HepG2 (cell line): ENCODE data around the gene NT5C2. TPM values are rescaled to one million over a fixed set of nuclear protein-coding genes. Genes with fewer than 3 reads are reported as not detected.

Source experiments
- ARNTL ChIP-seq: sonication (generic); formaldehyde crosslinking; IDR thresholded peaks from 2 replicates; pipeline ENCODE4 v1.4.0; 2020; ENCODE audit warnings: mild to moderate bottlenecking, missing genetic modification reagents
- BORCS8-MEF2B ChIP-seq: sonication (generic); formaldehyde crosslinking; IDR thresholded peaks from 2 replicates; pipeline ENCODE4 v1.8.0; 2022; ENCODE audit warnings: mild to moderate bottlenecking, missing genetic modification reagents
- CBX2 ChIP-seq, 2 experiments: fragments of 200-600 bp in 1 of 2; sonication (generic); formaldehyde crosslinking in 1 of 2; IDR thresholded peaks; 2 replicates each; pipeline versions ENCODE4 v1.7.0 to v1.8.1; 2018 to 2022; ENCODE audit warnings: low read depth in 2 of 2, low read length in 1 of 2, mild to moderate bottlenecking in 1 of 2, missing genetic modification reagents in 1 of 2
- FOXK1 ChIP-seq: sonication (generic); formaldehyde crosslinking; IDR thresholded peaks from 2 replicates; pipeline ENCODE4 v1.4.0; 2020; ENCODE audit warnings: low read depth, missing genetic modification reagents, borderline replicate concordance
- FOXP1 ChIP-seq, 2 experiments: fragments of 450-650 bp in 1 of 2; IDR thresholded peaks; 2 replicates each; pipeline ENCODE4 v1.6.1; 2017 to 2018; ENCODE audit warnings: antibody characterized with exemption in 1 of 2
- KDM3A ChIP-seq: IDR thresholded peaks from 2 replicates; pipeline ENCODE4 v1.6.1; 2018; ENCODE audit warnings: low read depth, missing compliant biosample characterization
- KLF13 ChIP-seq: sonication (generic); formaldehyde crosslinking; IDR thresholded peaks from 2 replicates; pipeline ENCODE4 v1.4.0; 2020; ENCODE audit warnings: mild to moderate bottlenecking, missing genetic modification reagents
- KLF9 ChIP-seq: IDR thresholded peaks from 2 replicates; pipeline ENCODE4 v1.6.1; 2016; ENCODE audit warnings: low read depth
- MEF2D ChIP-seq: sonication (generic); formaldehyde crosslinking; IDR thresholded peaks from 2 replicates; pipeline ENCODE4 v1.5.1; 2020; ENCODE audit warnings: mild to moderate bottlenecking, missing genetic modification reagents
- PHB2 ChIP-seq: fragments of 450-650 bp; IDR thresholded peaks from 2 replicates; pipeline ENCODE4 v1.6.1; 2018; ENCODE audit not compliant: partially characterized antibody
- RFX5 ChIP-seq: IDR thresholded peaks from 2 replicates; pipeline ENCODE4 v1.6.1; 2011; ENCODE audit warnings: low read depth, low read length, improper control_type of control experiment
- SIN3A ChIP-seq: IDR thresholded peaks from 2 replicates; pipeline ENCODE4 v1.6.1; 2011; ENCODE audit warnings: low read depth, mild to moderate bottlenecking, control low read depth, low read length, borderline replicate concordance
- SP140L ChIP-seq: sonication (generic); formaldehyde crosslinking; IDR thresholded peaks from 2 replicates; pipeline ENCODE4 v1.4.0; 2020; ENCODE audit warnings: missing genetic modification reagents, borderline replicate concordance
- SRY ChIP-seq: sonication (generic); formaldehyde crosslinking; IDR thresholded peaks from 2 replicates; pipeline ENCODE4 v1.8.0; 2022; ENCODE audit warnings: mild to moderate bottlenecking, missing genetic modification reagents
- YEATS2 ChIP-seq: sonication (generic); formaldehyde crosslinking; IDR thresholded peaks from 2 replicates; pipeline ENCODE4 v1.4.0; 2020; ENCODE audit warnings: missing genetic modification reagents, borderline replicate concordance
- YEATS4 ChIP-seq: sonication (generic); formaldehyde crosslinking; IDR thresholded peaks from 2 replicates; pipeline ENCODE4 v1.4.0; 2020; ENCODE audit warnings: missing genetic modification reagents, borderline replicate concordance
- ZNF30 ChIP-seq: sonication (generic); formaldehyde crosslinking; IDR thresholded peaks from 2 replicates; pipeline ENCODE4 v1.5.0; 2020; ENCODE audit warnings: mild to moderate bottlenecking, missing genetic modification reagents
- ZNF468 ChIP-seq: sonication (generic); formaldehyde crosslinking; IDR thresholded peaks from 2 replicates; pipeline ENCODE4 v1.8.0; 2022; ENCODE audit warnings: mild to moderate bottlenecking, moderate library complexity, missing genetic modification reagents
- ZNF552 ChIP-seq: sonication (generic); formaldehyde crosslinking; IDR thresholded peaks from 2 replicates; pipeline ENCODE4 v1.9.0; 2022; ENCODE audit warnings: missing genetic modification reagents, mild to moderate bottlenecking, borderline replicate concordance
- ZNF788 ChIP-seq: sonication (generic); formaldehyde crosslinking; IDR thresholded peaks from 2 replicates; pipeline ENCODE4 v1.5.0; 2020; ENCODE audit warnings: mild to moderate bottlenecking, missing genetic modification reagents, borderline replicate concordance
- ZNF841 ChIP-seq: sonication (generic); formaldehyde crosslinking; IDR thresholded peaks from 2 replicates; pipeline ENCODE4 v1.8.1; 2023; ENCODE audit warnings: missing genetic modification reagents, borderline replicate concordance
- polyA plus RNA-seq, 8 experiments: library from polyadenylated mRNA; depleted of rRNA in 3 of 8; stranded (reverse) in 7 of 8; unstranded in 1 of 8; fragments of >200 nt; fragmentation: Illumina TruSeq in 4 of 8; extraction: Trizol in 4 of 8; gene quantifications; 2 replicates each; pipeline versions ENCODE4 v1.2.1 to v1.2.3, GENCODE V29; 2011 to 2016; ENCODE audit warnings: low read depth in 4 of 8, missing spikeins in 1 of 8, mixed read lengths in 1 of 8; ENCODE audit not compliant: insufficient read depth in 1 of 8
- total RNA-seq, 5 experiments: library from RNA; depleted of rRNA; stranded (reverse); fragments of >200 nt; fragmentation: Illumina TruSeq; extraction: Trizol; gene quantifications; 2 replicates each; pipeline ENCODE4 v1.2.3, GENCODE V29; 2016; ENCODE audit warnings: low read depth in 1 of 5
- TF ChIP-seq, protein P1 (sequence below): fragments of 450-650 bp; IDR thresholded peaks from 2 replicates; pipeline ENCODE4 v1.6.1; 2016
- TF ChIP-seq, protein P2 (sequence below): sonication (generic); formaldehyde crosslinking; IDR thresholded peaks from 2 replicates; pipeline ENCODE4 v1.5.0; 2020; ENCODE audit warnings: mild to moderate bottlenecking, missing genetic modification reagents
- TF ChIP-seq, protein P3 (sequence below): IDR thresholded peaks from 2 replicates; pipeline ENCODE4 v1.6.1; 2012; ENCODE audit warnings: inconsistent platforms
- TF ChIP-seq, protein P4 (sequence below): sonication (generic); formaldehyde crosslinking; IDR thresholded peaks from 2 replicates; pipeline ENCODE4 v1.5.1; 2020; ENCODE audit warnings: missing genetic modification reagents, mild to moderate bottlenecking, borderline replicate concordance

NT5C2 gene
- total and polyA plus RNA-seq, 2 of the 13 experiments (the other 11 are each of a cell fraction or from before 2014, with no cell fraction given), result 40.6 to 55.2 TPM

DNA sequence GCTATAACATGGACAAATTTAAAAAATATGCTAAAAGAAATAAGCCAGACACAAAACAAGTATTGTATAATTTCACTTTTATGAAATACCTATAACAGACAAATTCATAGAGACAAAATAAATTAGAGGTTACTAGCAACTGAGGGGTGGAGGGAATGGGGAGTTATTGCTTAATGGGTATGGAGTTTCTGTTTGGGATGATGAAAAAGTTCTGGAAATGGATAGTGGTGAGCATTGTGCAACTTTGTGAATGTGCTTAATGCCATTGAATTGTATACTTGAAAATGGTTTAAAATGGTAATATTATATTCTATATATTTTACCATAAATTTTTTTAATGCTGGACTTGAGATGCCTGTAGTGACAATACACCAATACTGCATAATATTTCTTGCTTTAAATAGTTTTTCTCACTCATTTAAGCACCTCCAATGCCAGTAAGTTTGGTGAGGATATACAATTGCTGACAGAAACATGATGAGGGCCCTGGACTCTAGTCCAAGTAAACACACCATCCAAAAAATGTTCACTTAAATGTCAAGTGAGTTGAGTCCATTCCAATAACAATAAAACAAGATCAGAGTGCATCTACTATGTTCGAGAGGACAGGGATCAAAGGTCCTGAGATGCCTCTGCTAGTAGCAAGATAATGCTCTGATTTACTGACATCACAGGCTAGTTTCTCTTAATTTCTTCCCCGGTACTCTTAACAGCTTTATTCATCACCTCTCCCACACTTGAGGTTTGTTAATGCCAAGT lies 71.9 kb downstream of the NT5C2 start (continued):
- TF ChIP-seq, protein P1, sequence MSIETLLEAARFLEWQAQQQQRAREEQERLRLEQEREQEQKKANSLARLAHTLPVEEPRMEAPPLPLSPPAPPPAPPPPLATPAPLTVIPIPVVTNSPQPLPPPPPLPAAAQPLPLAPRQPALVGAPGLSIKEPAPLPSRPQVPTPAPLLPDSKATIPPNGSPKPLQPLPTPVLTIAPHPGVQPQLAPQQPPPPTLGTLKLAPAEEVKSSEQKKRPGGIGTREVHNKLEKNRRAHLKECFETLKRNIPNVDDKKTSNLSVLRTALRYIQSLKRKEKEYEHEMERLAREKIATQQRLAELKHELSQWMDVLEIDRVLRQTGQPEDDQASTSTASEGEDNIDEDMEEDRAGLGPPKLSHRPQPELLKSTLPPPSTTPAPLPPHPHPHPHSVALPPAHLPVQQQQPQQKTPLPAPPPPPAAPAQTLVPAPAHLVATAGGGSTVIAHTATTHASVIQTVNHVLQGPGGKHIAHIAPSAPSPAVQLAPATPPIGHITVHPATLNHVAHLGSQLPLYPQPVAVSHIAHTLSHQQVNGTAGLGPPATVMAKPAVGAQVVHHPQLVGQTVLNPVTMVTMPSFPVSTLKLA, result no peak
- TF ChIP-seq ZNF841 (CRISPR knock-in tag) (no peak), YEATS4 (CRISPR knock-in tag) (no peak; the same call in 1 of the 2 replicates), PHB2 (no peak), CBX2 (IDR thresholded peaks at IDR 0.05; ENCODE audit: low read depth, low read length) (no peak), CBX2 (CRISPR knock-in tag; IDR thresholded peaks at IDR 0.05; ENCODE audit: low read depth) (no peak), YEATS2 (CRISPR knock-in tag) (no peak; the same call in 1 of the 2 replicates), SIN3A (no peak), MEF2D (no peak), SP140L (no peak), FOXP1 (IDR thresholded peaks at IDR 0.05) (0 out of 2 replicates have a peak, but pooled peaks have one; percentile 10), FOXP1 (CRISPR knock-in tag; IDR thresholded peaks at IDR 0.05) (peak; percentile 88), KLF13 (CRISPR knock-in tag) (no peak), KLF9 (CRISPR knock-in tag) (no peak), ZNF788 (no peak), KDM3A (no peak), ZNF468 (CRISPR knock-in tag) (no peak), SRY (no peak), RFX5 (no peak), ARNTL (CRISPR knock-in tag) (no peak), ZNF30 (CRISPR knock-in tag) (no peak), ZNF552 (CRISPR knock-in tag) (no peak), FOXK1 (peak; percentile 17; the same call in 1 of the 2 replicates), BORCS8-MEF2B (CRISPR knock-in tag) (no peak)
- TF ChIP-seq, protein P2, sequence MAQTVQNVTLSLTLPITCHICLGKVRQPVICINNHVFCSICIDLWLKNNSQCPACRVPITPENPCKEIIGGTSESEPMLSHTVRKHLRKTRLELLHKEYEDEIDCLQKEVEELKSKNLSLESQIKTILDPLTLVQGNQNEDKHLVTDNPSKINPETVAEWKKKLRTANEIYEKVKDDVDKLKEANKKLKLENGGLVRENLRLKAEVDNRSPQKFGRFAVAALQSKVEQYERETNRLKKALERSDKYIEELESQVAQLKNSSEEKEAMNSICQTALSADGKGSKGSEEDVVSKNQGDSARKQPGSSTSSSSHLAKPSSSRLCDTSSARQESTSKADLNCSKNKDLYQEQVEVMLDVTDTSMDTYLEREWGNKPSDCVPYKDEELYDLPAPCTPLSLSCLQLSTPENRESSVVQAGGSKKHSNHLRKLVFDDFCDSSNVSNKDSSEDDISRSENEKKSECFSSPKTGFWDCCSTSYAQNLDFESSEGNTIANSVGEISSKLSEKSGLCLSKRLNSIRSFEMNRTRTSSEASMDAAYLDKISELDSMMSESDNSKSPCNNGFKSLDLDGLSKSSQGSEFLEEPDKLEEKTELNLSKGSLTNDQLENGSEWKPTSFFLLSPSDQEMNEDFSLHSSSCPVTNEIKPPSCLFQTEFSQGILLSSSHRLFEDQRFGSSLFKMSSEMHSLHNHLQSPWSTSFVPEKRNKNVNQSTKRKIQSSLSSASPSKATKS (CRISPR knock-in tag), result no peak
- TF ChIP-seq, protein P3, sequence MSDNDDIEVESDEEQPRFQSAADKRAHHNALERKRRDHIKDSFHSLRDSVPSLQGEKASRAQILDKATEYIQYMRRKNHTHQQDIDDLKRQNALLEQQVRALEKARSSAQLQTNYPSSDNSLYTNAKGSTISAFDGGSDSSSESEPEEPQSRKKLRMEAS, result no peak
- TF ChIP-seq, protein P4, sequence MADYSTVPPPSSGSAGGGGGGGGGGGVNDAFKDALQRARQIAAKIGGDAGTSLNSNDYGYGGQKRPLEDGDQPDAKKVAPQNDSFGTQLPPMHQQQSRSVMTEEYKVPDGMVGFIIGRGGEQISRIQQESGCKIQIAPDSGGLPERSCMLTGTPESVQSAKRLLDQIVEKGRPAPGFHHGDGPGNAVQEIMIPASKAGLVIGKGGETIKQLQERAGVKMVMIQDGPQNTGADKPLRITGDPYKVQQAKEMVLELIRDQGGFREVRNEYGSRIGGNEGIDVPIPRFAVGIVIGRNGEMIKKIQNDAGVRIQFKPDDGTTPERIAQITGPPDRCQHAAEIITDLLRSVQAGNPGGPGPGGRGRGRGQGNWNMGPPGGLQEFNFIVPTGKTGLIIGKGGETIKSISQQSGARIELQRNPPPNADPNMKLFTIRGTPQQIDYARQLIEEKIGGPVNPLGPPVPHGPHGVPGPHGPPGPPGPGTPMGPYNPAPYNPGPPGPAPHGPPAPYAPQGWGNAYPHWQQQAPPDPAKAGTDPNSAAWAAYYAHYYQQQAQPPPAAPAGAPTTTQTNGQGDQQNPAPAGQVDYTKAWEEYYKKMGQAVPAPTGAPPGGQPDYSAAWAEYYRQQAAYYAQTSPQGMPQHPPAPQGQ (CRISPR knock-in tag), result no peak
